Vagina (tissue), 2 donors: ENCODE measurements around the gene FRMD3.

Experiments used
- POLR2A ChIP-seq, 2 donors: fragments of 450-650 bp; IDR thresholded peaks; one replicate each; pipeline ENCODE4 v1.6.1; 2017; ENCODE audit warnings: antibody characterized with exemption in 2 of 2, mild to moderate bottlenecking in 2 of 2, moderate library complexity in 2 of 2
- TF ChIP-seq, protein P1 (sequence below), 3 experiments: fragments of 450-650 bp in 2 of 3; fragments of 200-600 bp in 1 of 3; sonication (generic) in 1 of 3; IDR thresholded peaks; one replicate each; pipeline ENCODE4 v1.5.1; 2017 to 2019; ENCODE audit warnings: antibody characterized with exemption in 3 of 3, mild to moderate bottlenecking in 2 of 3, moderate library complexity in 2 of 3

DNA sequence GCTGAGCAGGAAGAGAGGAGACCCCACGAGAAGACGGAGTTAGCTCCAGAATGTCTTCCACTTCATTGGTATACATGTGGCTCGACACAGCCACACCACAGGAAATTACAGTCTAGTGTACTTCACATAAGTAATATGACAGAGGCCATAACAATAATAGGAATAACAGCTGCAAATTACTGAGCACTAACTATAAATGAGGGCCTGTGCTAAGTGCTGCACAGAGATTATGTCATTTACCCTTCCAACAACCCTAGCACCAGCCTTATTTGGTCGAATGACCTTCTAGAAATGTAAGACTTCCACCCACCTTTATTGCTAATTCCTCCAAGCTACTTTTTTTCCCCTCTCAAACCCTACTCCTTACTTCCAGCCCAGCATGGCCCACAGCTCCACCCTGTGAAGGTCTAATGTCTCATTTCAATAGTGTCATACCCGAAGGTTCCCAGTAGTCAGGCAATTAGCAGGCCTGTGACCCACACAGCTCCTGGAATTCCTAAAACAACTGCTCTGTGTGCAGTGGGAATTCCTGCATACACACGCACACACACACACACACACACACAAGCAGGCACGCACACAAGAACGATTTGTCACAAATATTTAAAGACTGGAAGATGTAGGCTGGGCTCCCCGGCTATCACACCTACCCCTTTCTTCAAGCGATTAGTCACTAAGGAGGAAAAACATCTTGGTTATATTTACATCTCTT, 134.5 kb downstream of the FRMD3 start:
- TF ChIP-seq, protein P1, sequence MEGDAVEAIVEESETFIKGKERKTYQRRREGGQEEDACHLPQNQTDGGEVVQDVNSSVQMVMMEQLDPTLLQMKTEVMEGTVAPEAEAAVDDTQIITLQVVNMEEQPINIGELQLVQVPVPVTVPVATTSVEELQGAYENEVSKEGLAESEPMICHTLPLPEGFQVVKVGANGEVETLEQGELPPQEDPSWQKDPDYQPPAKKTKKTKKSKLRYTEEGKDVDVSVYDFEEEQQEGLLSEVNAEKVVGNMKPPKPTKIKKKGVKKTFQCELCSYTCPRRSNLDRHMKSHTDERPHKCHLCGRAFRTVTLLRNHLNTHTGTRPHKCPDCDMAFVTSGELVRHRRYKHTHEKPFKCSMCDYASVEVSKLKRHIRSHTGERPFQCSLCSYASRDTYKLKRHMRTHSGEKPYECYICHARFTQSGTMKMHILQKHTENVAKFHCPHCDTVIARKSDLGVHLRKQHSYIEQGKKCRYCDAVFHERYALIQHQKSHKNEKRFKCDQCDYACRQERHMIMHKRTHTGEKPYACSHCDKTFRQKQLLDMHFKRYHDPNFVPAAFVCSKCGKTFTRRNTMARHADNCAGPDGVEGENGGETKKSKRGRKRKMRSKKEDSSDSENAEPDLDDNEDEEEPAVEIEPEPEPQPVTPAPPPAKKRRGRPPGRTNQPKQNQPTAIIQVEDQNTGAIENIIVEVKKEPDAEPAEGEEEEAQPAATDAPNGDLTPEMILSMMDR (IDR thresholded peaks at IDR 0.05), result no peak
- TF ChIP-seq POLR2A (IDR thresholded peaks at IDR 0.05), result no peak
